ENCODE measurements around the gene PTPN23. TPM values are rescaled to one million over a fixed set of nuclear protein-coding genes. Genes with fewer than 3 reads are reported as not detected.

The PTPN23 gene
- total and polyA plus RNA-seq, 2 of the 13 experiments (the other 11 are each of a cell fraction or from before 2014, with no cell fraction given) = 2.3 to 3.7 TPM

DNA sequence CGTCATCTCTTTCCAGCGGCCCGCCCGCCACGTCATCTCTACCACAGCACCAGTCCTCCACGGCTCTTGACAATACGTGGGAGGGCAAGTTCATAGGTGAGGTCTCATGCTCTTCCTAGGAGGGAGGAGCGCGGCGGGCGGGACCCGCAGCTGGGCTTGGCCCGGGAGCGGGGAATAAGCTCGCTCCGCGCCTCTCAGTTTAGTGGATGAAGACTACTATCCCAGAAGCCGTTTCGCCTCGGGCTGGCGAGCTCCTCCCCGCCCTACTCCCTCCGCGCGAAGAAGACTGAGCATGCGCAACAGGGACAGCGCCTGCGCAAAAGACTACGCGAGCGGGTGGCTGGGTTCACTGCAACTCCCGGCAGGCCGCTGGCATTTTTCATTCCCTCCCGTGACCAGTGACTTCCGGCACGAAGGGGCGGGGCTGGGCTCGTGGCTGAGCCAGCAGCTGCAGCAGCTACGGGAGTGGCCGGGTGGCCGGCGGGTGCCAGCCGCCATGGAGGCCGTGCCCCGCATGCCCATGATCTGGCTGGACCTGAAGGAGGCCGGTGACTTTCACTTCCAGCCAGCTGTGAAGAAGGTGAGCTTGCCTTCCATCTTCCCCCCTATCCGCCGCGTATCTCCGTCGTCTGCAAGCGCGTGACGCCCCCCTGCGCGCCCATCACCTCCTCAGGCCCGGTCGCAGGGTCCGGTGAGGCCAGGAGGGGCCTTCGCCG is at the start of gene PTPN23 (continued):
- TF ChIP-seq RFX5 (IDR thresholded peaks at IDR 0.05; ENCODE audit: low read depth, low read length) (no peak), ZNF224 (CRISPR knock-in tag; IDR thresholded peaks at IDR 0.05) (no peak), JDP2 (CRISPR knock-in tag; IDR thresholded peaks at IDR 0.05; ENCODE audit: borderline replicate concordance) (no peak), ZNF460 (CRISPR knock-in tag; IDR thresholded peaks at IDR 0.05; ENCODE audit: borderline replicate concordance) (no peak), SIN3A (IDR thresholded peaks at IDR 0.05; ENCODE audit: borderline replicate concordance, low read depth, low read length) (peak; percentile 85; the same call in 1 of the 2 replicates), MTF1 (CRISPR knock-in tag; IDR thresholded peaks at IDR 0.05) (no peak), ZNF260 (CRISPR knock-in tag; IDR thresholded peaks at IDR 0.05; ENCODE audit: borderline replicate concordance, low read depth) (peak; percentile 77; the same call in 1 of the 2 replicates), MED8 (CRISPR knock-in tag; IDR thresholded peaks at IDR 0.05; ENCODE audit: insufficient replicate concordance) (no peak), KAT7 (CRISPR knock-in tag; IDR thresholded peaks at IDR 0.05; ENCODE audit: borderline replicate concordance) (peak; percentile 60; the same call in 1 of the 2 replicates), KDM4B (CRISPR knock-in tag; IDR thresholded peaks at IDR 0.05) (no peak), JARID2 (CRISPR knock-in tag; IDR thresholded peaks at IDR 0.05; ENCODE audit: insufficient replicate concordance) (no peak), ZNF839 (CRISPR knock-in tag; IDR thresholded peaks at IDR 0.05; ENCODE audit: borderline replicate concordance) (no peak), ZFP41 (CRISPR knock-in tag; IDR thresholded peaks at IDR 0.05; ENCODE audit: borderline replicate concordance) (peak; percentile 82; the same call in 1 of the 2 replicates), SKI (IDR thresholded peaks at IDR 0.05; ENCODE audit: partially characterized antibody) (peak; percentile 8), NFYC (CRISPR knock-in tag; IDR thresholded peaks at IDR 0.05) (no peak; the same call in 1 of the 2 replicates), ZNF792 (CRISPR knock-in tag; IDR thresholded peaks at IDR 0.05) (peak; percentile 38; the same call in 1 of the 2 replicates), MEIS1 (CRISPR knock-in tag; IDR thresholded peaks at IDR 0.05; ENCODE audit: borderline replicate concordance) (peak; percentile 78), RXRA (CRISPR knock-in tag; IDR thresholded peaks at IDR 0.05) (peak; percentile 41), ZNF761 (CRISPR knock-in tag; conservative IDR thresholded peaks at IDR 0.05) (no peak)
- TF ChIP-seq, protein P1, sequence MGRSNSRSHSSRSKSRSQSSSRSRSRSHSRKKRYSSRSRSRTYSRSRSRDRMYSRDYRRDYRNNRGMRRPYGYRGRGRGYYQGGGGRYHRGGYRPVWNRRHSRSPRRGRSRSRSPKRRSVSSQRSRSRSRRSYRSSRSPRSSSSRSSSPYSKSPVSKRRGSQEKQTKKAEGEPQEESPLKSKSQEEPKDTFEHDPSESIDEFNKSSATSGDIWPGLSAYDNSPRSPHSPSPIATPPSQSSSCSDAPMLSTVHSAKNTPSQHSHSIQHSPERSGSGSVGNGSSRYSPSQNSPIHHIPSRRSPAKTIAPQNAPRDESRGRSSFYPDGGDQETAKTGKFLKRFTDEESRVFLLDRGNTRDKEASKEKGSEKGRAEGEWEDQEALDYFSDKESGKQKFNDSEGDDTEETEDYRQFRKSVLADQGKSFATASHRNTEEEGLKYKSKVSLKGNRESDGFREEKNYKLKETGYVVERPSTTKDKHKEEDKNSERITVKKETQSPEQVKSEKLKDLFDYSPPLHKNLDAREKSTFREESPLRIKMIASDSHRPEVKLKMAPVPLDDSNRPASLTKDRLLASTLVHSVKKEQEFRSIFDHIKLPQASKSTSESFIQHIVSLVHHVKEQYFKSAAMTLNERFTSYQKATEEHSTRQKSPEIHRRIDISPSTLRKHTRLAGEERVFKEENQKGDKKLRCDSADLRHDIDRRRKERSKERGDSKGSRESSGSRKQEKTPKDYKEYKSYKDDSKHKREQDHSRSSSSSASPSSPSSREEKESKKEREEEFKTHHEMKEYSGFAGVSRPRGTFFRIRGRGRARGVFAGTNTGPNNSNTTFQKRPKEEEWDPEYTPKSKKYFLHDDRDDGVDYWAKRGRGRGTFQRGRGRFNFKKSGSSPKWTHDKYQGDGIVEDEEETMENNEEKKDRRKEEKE (IDR thresholded peaks at IDR 0.05) = no peak
- TF ChIP-seq, protein P2, sequence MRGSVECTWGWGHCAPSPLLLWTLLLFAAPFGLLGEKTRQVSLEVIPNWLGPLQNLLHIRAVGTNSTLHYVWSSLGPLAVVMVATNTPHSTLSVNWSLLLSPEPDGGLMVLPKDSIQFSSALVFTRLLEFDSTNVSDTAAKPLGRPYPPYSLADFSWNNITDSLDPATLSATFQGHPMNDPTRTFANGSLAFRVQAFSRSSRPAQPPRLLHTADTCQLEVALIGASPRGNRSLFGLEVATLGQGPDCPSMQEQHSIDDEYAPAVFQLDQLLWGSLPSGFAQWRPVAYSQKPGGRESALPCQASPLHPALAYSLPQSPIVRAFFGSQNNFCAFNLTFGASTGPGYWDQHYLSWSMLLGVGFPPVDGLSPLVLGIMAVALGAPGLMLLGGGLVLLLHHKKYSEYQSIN (CRISPR knock-in tag; IDR thresholded peaks at IDR 0.05; ENCODE audit: borderline replicate concordance) = no peak
- TF ChIP-seq, protein P3, sequence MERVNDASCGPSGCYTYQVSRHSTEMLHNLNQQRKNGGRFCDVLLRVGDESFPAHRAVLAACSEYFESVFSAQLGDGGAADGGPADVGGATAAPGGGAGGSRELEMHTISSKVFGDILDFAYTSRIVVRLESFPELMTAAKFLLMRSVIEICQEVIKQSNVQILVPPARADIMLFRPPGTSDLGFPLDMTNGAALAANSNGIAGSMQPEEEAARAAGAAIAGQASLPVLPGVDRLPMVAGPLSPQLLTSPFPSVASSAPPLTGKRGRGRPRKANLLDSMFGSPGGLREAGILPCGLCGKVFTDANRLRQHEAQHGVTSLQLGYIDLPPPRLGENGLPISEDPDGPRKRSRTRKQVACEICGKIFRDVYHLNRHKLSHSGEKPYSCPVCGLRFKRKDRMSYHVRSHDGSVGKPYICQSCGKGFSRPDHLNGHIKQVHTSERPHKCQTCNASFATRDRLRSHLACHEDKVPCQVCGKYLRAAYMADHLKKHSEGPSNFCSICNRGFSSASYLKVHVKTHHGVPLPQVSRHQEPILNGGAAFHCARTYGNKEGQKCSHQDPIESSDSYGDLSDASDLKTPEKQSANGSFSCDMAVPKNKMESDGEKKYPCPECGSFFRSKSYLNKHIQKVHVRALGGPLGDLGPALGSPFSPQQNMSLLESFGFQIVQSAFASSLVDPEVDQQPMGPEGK (CRISPR knock-in tag; IDR thresholded peaks at IDR 0.05) = no peak
- TF ChIP-seq, protein P4, sequence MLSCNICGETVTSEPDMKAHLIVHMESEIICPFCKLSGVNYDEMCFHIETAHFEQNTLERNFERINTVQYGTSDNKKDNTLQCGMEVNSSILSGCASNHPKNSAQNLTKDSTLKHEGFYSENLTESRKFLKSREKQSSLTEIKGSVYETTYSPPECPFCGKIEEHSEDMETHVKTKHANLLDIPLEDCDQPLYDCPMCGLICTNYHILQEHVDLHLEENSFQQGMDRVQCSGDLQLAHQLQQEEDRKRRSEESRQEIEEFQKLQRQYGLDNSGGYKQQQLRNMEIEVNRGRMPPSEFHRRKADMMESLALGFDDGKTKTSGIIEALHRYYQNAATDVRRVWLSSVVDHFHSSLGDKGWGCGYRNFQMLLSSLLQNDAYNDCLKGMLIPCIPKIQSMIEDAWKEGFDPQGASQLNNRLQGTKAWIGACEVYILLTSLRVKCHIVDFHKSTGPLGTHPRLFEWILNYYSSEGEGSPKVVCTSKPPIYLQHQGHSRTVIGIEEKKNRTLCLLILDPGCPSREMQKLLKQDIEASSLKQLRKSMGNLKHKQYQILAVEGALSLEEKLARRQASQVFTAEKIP (CRISPR knock-in tag; IDR thresholded peaks at IDR 0.05; ENCODE audit: borderline replicate concordance) = no peak

All from HepG2 (cell line).